Activated CD8-positive, alpha-beta memory T cell treated with anti-CD3 and anti-CD28 coated beads for 48 hours (primary cell): ENCODE measurements around the gene KCNK3.
A peak's percentile ranks its signal among the peaks of the same experiment; 100 is the strongest.
"Not testable (repeated sequence)": the region's sequence is repeated elsewhere in the genome, so short reads cannot be mapped to it uniquely, and the experiment has no call there.

Experiments used
- DNase-seq, 3 experiments: peaks; one replicate each; pipeline ENCODE4 v3.0.0-alpha.2; 2020; ENCODE audit warnings: low read depth in 2 of 3, low spot score in 2 of 3

KCNK3 gene

GRCh38 chr2:26729311-26729710 is 36.8 kb downstream of the KCNK3 start:
- no peak for DNase-seq

- DNase-seq, result no peak
Measured at GRCh38 chr2:26730549-26731344, 38.2 kb downstream of the KCNK3 start.

DNA sequence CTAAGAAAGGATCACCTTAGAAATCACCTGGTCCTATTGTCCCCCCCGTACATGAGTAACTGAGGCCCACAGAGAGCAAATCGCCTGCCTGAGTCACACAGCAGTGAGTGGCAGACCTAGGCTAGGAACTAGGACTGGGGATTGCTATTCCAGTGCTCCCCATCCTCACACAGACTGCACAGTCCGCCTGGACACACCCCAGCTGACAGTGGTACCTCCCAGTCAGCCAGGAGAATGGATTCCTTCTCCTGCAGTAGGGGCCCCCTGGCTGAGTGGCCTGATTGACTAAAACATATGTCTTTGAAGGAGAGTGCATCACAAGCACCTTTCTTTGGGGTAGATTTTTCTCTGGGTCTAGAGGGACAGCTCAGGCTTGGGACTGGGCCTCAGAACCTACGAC is 39.2 kb downstream of the KCNK3 start:
- DNase-seq, result no peak

- DNase-seq, result no peak
Measured at GRCh38 chr2:26732446-26732845, 39.9 kb downstream of the KCNK3 start.

- no peak for DNase-seq
Measured at GRCh38 chr2:26733413-26733812, 40.9 kb downstream of the KCNK3 start.

DNA sequence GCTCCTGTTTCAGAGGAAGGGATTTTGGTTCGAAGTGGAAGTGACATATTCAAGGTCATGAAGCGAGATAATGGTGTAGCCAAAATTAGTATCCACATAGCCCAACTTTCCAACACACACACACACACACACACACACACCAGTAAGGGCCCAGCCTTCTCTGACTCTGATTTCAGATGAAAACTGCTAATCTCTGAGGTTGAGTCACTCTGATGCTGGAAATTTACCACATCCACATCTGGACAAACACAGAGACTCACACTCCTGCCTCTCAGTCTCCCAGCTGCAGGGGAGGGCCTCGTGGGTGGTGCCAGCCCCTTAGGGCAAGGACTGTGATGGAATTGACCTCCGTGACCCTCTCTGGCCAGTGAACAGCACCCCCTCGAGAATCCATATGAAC is 42.6 kb downstream of the KCNK3 start:
- no peak for DNase-seq

GRCh38 chr2:26735883-26736588 is 43.5 kb downstream of the KCNK3 start:
- DNase-seq, result no peak

DNA sequence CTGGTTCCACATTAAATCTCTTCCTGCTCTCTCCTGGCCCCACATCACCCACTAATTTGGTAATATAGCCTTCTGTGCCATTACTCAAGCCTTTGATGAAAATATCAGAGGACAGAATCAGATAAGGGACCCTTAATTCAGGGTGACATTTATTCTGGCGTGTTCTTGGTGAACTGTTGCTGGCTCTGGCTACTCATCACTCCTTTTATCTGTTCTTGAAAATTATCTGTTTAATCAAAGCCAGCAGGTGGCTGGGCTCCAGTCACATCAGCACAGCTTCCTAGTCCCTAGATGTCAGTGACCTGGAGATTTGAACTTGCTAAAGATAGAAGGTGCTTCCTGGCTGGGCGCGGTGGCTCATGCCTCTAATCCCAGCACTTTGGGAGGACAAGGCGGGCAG is 44.7 kb downstream of the KCNK3 start:
- DNase-seq, result no peak

- DNase-seq, result no peak
Measured at GRCh38 chr2:26738481-26738880, 46.0 kb downstream of the KCNK3 start.

GRCh38 chr2:26739514-26739913 is 47.0 kb downstream of the KCNK3 start:
- no peak for DNase-seq

- no peak for DNase-seq
Measured at GRCh38 chr2:26740346-26740745, 47.8 kb downstream of the KCNK3 start.

DNA sequence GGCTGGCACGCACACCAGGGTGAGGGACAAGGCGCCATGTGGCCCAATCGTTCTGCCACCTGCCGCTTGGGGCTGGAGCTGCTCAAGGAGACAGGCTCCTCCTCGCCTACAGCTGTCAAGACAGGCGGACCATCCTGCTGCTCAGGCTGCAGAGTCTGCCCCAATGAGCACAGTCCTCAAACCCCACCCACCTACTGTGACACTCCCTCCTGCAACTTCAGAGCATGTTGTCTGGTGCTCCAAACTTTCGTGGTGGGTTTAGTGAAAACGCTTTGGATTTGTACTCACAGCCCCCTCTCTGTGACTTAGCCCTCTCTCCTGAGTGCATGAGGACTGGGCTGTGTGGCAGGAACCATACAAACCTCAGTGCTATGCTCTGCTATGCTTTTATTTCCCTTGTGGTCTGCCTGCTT is 48.4 kb downstream of the KCNK3 start:
- no peak for DNase-seq

GRCh38 chr2:26742048-26742770 is 49.7 kb downstream of the KCNK3 start:
- no peak for DNase-seq

DNA sequence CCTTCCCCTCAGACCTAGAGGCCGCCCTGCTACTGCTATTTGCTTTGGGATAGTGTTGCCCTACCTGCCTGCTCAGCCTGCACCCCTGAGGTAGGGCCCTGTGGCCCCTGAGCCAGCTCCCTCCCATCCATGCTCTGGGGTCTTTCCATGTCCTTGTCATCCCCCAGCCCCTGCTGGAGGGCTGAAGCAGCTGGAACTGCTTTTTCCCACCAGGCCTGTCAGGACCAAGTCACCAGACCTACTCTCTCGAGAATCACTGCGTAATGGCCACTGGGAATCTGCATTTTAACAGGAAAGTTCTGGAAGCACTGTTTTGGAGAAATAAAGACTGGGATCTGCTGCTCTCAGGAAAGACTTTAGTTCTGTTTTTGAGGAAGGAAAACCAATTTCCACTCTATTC is 51.3 kb downstream of the KCNK3 start:
- DNase-seq, result no peak

DNA sequence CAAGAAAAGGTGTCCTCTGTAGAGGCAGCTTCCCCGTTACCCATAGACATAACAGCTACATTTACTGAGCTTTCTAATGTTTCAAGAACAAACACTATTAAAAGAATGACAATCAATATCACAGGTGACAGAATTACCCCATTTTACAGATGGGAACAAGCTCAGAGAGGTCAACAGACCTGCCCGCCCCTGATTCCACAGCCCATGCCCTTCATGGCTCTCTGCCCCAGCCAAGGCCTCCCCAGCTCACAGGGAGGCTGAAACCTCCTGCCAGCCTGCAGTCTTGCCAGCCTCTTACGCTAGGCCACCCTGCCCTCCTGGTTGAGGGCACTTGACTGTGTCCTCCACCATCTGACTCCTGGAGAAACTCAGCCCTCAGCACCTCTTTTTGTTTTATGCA is 52.4 kb downstream of the KCNK3 start:
- no peak for DNase-seq

DNA sequence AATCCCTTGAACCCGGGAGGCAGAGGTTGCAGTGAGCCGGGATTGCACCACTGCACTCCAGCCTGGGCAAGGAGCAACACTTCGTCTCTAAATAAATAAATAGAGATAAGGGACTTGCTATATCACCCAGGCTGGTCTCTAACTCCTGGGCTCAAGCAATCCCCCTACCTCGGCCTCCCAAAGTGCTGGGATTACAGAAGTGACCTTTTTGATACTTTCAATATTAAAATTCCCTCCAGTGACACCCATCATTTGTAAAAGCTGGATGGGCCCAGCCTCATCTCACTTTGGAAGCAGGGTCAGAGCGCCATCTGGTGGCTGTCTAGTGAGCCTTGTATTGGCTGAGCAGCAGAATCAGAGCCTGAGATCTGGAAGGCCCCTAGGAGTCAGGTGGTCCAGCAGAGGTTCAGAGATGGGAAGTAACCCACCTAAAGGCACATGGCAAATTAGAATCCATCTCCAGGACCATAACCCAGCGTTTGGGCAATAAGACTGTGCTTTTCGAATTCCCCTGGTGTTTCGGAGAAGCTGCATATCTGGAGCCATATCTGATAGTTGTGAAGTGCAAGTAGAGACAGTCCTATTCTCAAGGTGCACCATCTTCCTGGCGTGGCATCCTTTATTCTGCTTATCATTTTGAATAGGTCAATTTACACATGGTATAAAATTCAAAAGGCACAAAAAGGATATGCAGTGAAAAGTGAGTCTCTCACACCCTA is 53.2 kb downstream of the KCNK3 start:
- peak; percentile 53 to 78 (median 77) for DNase-seq

GRCh38 chr2:26746934-26747333 is 54.4 kb downstream of the KCNK3 start:
- DNase-seq, result no peak

GRCh38 chr2:26749787-26750420 is 57.4 kb downstream of the KCNK3 start:
- not testable (repeated sequence) for DNase-seq

DNA sequence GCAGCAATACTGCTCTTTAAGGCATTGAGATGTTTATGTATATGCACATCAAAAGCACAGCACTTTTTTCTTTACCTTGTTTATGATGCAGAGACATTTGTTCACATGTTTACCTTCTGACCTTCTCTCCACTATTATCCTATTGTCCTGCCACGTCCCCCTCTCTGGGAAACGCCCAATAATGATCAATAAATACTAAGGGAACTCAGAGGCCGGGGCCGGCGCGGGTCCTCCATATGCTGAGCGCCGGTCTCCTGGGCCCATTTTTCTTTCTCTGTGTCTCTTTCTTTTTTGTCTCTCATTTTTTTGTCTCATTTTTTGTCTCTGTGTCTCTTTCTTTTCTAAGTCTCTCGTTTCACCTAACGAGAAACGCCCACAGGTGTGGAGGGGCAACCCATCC is 57.9 kb downstream of the KCNK3 start:
- not testable (repeated sequence) for DNase-seq

DNA sequence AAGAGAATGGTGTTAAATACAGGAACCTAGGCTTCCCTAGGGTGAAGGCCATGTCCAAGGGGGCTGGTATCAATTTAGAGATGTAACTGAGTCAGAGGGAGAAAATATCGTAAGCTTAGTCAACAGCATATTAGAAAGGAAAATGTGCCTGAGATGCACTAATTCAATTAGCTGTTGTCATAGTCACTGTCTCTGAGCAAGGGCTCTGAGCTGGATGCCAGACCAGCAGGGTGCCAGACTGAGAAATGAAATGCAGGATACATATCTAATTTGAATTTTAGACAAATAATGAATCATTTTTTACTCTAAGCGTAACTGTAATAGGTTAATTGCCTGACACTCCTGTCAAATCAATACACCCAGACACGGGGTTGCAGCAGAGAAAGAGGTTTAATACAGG is 60.1 kb downstream of the KCNK3 start:
- DNase-seq, result no peak

DNA sequence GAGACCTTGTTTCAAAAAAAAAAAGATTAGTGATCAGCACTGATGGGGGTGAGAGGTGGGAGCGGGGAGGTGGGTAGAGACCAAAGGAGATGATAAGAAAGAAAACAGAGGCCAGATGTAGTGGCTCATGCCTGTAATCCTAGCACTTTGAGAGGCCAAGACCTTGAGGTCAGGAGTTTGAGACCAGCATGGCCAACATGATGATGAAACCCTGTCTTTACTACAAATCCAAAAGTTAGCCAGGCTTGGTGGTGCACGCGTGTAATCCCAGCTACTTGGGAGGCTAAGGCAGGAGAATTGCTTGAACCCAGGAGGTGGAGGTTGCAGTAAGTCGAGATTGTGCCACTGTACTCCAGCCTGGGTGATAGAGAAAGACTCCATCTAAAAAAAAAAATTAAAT is 62.0 kb downstream of the KCNK3 start:
- no peak for DNase-seq
